A673 (cell line): ENCODE measurements around the gene XAF1. TPM values are rescaled to one million over a fixed set of nuclear protein-coding genes. Genes with fewer than 3 reads are reported as not detected.

ENCODE experiments used
- BruUV-seq: library from RNA; stranded (reverse); fragments of 400-500 nt; replicated peaks from 2 replicates; lab custom pipeline; 2021; lab: Mats Ljungman, UMichigan
- CTCF ChIA-PET: fragments of 300-600 bp; sonication (Branson Sonifier 250); formaldehyde crosslinking; loops from one replicate; lab custom pipeline; 2022; ENCODE audit warnings: antibody characterized with exemption; lab: Charles Lee
- POLR2A ChIA-PET: fragments of 300-600 bp; sonication (Branson Sonifier 250); formaldehyde crosslinking; loops from one replicate; lab custom pipeline; 2022; ENCODE audit warnings: antibody characterized with exemption; ENCODE audit not compliant: low non-redundant PET; lab: Charles Lee
- DNase-seq: peaks from one replicate; pipeline ENCODE4 v3.0.0-alpha.2; 2015; ENCODE audit warnings: low spot score
- H3K27ac ChIP-seq: fragments of 200-600 bp; sonication (generic); 2 replicates; pipeline ENCODE4 v1.5.1; 2016; ENCODE audit warnings: mixed run types, low read depth, mild to moderate bottlenecking, mixed read lengths, antibody characterized with exemption, low read length; ENCODE audit not compliant: poor library complexity, severe bottlenecking
- H3K27me3 ChIP-seq: fragments of 200-600 bp; sonication (generic); replicated peaks from 2 replicates; pipeline ENCODE4 v1.6.1; 2017; ENCODE audit warnings: mixed run types, low read depth, mild to moderate bottlenecking, mixed read lengths, antibody characterized with exemption, low read length; ENCODE audit not compliant: insufficient read depth, poor library complexity
- H3K36me3 ChIP-seq: fragments of 200-600 bp; sonication (generic); 2 replicates; pipeline ENCODE4 v1.6.1; 2016; ENCODE audit warnings: mixed run types, mild to moderate bottlenecking, mixed read lengths, antibody characterized with exemption, low read length; ENCODE audit not compliant: insufficient read depth, poor library complexity, severe bottlenecking
- H3K4me1 ChIP-seq: fragments of 200-600 bp; sonication (generic); 2 replicates; pipeline ENCODE4 v1.6.1; 2017; ENCODE audit warnings: mixed run types, mild to moderate bottlenecking, mixed read lengths, antibody characterized with exemption, low read length; ENCODE audit not compliant: insufficient read depth, poor library complexity, severe bottlenecking
- H3K4me3 ChIP-seq: fragments of 200-600 bp; sonication (generic); 2 replicates; pipeline ENCODE4 v1.5.1; 2016; ENCODE audit warnings: low read depth, mixed run types, mild to moderate bottlenecking, mixed read lengths, low read length; ENCODE audit not compliant: poor library complexity, severe bottlenecking
- H3K9me3 ChIP-seq: fragments of 200-600 bp; sonication (generic); 2 replicates; pipeline ENCODE4 v1.6.1; 2016; ENCODE audit warnings: mixed run types, low read depth, mild to moderate bottlenecking, mixed read lengths, antibody characterized with exemption, low read length; ENCODE audit not compliant: poor library complexity, severe bottlenecking
- CTCF ChIP-seq: fragments of 300-800, 200-600 bp; sonication (generic); conservative IDR thresholded peaks from 2 replicates; pipeline ENCODE4 v1.5.1; 2017; ENCODE audit warnings: low read depth, mild to moderate bottlenecking, antibody characterized with exemption, low read length, moderate library complexity, mixed read lengths
- EZH2 ChIP-seq: fragments of 200-600 bp; sonication (generic); IDR thresholded peaks from 2 replicates; pipeline ENCODE4 v1.6.1; 2017; ENCODE audit warnings: borderline replicate concordance, low read depth, mild to moderate bottlenecking, mixed read lengths, antibody characterized with exemption, low read length; ENCODE audit not compliant: poor library complexity, severe bottlenecking
- intact Hi-C: fragments of 100-400 bp; cut with micrococcal nuclease; formaldehyde crosslinking; loops from one replicate; pipeline ENCODE4 v1.10.0; 2022; ENCODE audit not compliant: unreplicated experiment
- total RNA-seq: library from RNA; stranded (reverse); gene quantifications from 2 replicates; pipeline ENCODE4 v1.2.3, GENCODE V29; 2021

The XAF1 gene
- total RNA-seq, 1 experiment from 2014 or later = not detected

- Histone ChIP-seq H3K36me3 (no peaks in the 10 kb centered on the region), H3K4me1 (no peaks in the 10 kb centered on the region), H3K27me3 (peaks cover 26% of the 10 kb centered on the region), H3K4me3 (no peak overlapping the region), H3K27ac (no peak overlapping the region), H3K9me3 (no peaks in the 10 kb centered on the region)
- ChIA-PET POLR2A (no interaction called here), CTCF (no interaction called here)
- no TSS peak for BruUV-seq
- intact Hi-C loops = no loop called here
- DNase-seq = no peak
- TF ChIP-seq CTCF (no peak), EZH2 (no peak)
Observed at GRCh38 chr17:6799738-6800137, 43.9 kb downstream of the XAF1 start.

- Histone ChIP-seq H3K36me3 (no peaks in the 10 kb centered on the region), H3K4me3 (no peak overlapping the region), H3K4me1 (no peaks in the 10 kb centered on the region), H3K27ac (no peak overlapping the region), H3K9me3 (no peaks in the 10 kb centered on the region), H3K27me3 (peaks cover 26% of the 10 kb centered on the region)
- intact Hi-C loops = no loop called here
- no peak for TF ChIP-seq CTCF
- no peak for TF ChIP-seq EZH2
- CTCF ChIA-PET = no interaction called here
- POLR2A ChIA-PET = no interaction called here
- no TSS peak for BruUV-seq
- no peak for DNase-seq
Observed at GRCh38 chr17:6800422-6801027, 44.7 kb downstream of the XAF1 start.

GRCh38 chr17:6811510-6811909 lies 55.7 kb downstream of the XAF1 start:
- H3K27me3 ChIP-seq = peaks cover 9% of the 10 kb centered on the region
- DNase-seq = no peak
- BruUV-seq = no TSS peak
- no peaks in the 10 kb centered on the region for H3K9me3 ChIP-seq
- H3K27ac ChIP-seq = no peak overlapping the region
- H3K4me3 ChIP-seq = no peak overlapping the region
- intact Hi-C loops = no loop called here
- TF ChIP-seq EZH2 = no peak
- POLR2A ChIA-PET = no interaction called here
- no peaks in the 10 kb centered on the region for H3K36me3 ChIP-seq
- no peaks in the 10 kb centered on the region for H3K4me1 ChIP-seq
- CTCF ChIA-PET = no interaction called here

GRCh38 chr17:6812295-6812694 lies 56.4 kb downstream of the XAF1 start:
- Histone ChIP-seq H3K4me1 (no peaks in the 10 kb centered on the region), H3K36me3 (no peaks in the 10 kb centered on the region), H3K4me3 (no peak overlapping the region), H3K27me3 (peaks cover 9% of the 10 kb centered on the region), H3K27ac (no peak overlapping the region), H3K9me3 (no peaks in the 10 kb centered on the region)
- no peak for DNase-seq
- no TSS peak for BruUV-seq
- TF ChIP-seq CTCF = no peak
- no peak for TF ChIP-seq EZH2
- ChIA-PET CTCF (no interaction called here), POLR2A (no interaction called here)
- intact Hi-C loops = no loop called here
